T-cell (primary cell): Measurements from ENCODE around the gene ANO8. TPM values are rescaled to one million over a fixed set of nuclear protein-coding genes. Genes with fewer than 3 reads are reported as not detected.

Experiments
- ATAC-seq, 4 experiments: fragments of 200-7000 bp in 3 of 4; fragments of 150-1000 bp in 1 of 4; cut with Tn5 transposase; replicated peaks in 1 of 4; 1 replicate in 3 of 4; 2 replicates in 1 of 4; pipeline ENCODE4 v1.10.0; 2021; ENCODE audit warnings: moderate library complexity in 3 of 4, mild to moderate bottlenecking in 2 of 4, moderate number of reproducible peaks in 1 of 4
- CTCF ChIA-PET, 2 donors: fragments of 300-600 bp; sonication (Branson Sonifier 250); formaldehyde crosslinking; loops; one replicate each; lab custom pipeline; 2022; ENCODE audit warnings: antibody characterized with exemption in 2 of 2; lab: Charles Lee
- POLR2A ChIA-PET, 2 donors: fragments of 300-600 bp; sonication (Branson Sonifier 250); formaldehyde crosslinking; loops; one replicate each; lab custom pipeline; 2022; ENCODE audit warnings: antibody characterized with exemption in 2 of 2; lab: Charles Lee
- DNase-seq, 35 experiments: peaks; one replicate each; pipeline versions ENCODE4 v3.0.0 to v3.0.0-alpha.2; 2013 to 2023
- H3K27ac ChIP-seq: one replicate; pipeline ENCODE4 v1.5.1; 2013; ENCODE audit warnings: low read length
- H3K27me3 ChIP-seq, 2 experiments: replicated peaks in 1 of 2; 1 replicate in 1 of 2; 2 replicates in 1 of 2; pipeline versions ENCODE4 v1.6.1 to v1.7.0; 2013; ENCODE audit warnings: low read length in 1 of 2, mixed read lengths in 1 of 2; ENCODE audit not compliant: control insufficient read depth in 2 of 2, insufficient read depth in 2 of 2; ENCODE audit errors: extremely low read depth in 1 of 2
- H3K36me3 ChIP-seq, 2 donors: 1 replicate in 1 of 2; 2 replicates in 1 of 2; pipeline versions ENCODE4 v1.6.1 to v1.7.0; 2013; ENCODE audit warnings: low read length in 1 of 2; ENCODE audit not compliant: control insufficient read depth in 2 of 2, insufficient read depth in 1 of 2; ENCODE audit errors: extremely low read depth in 1 of 2
- H3K4me1 ChIP-seq, 2 experiments: 1 replicate in 1 of 2; 2 replicates in 1 of 2; pipeline versions ENCODE4 v1.6.1 to v1.7.0; 2013; ENCODE audit warnings: low read length in 2 of 2, mixed read lengths in 1 of 2; ENCODE audit not compliant: insufficient read depth in 2 of 2, control insufficient read depth in 1 of 2; ENCODE audit errors: extremely low read depth in 1 of 2
- H3K4me3 ChIP-seq, 2 donors: 1 replicate in 1 of 2; 2 replicates in 1 of 2; pipeline versions ENCODE4 v1.5.1 to v1.7.0; 2013; ENCODE audit warnings: mild to moderate bottlenecking in 2 of 2, low read length in 1 of 2, moderate library complexity in 1 of 2; ENCODE audit not compliant: control insufficient read depth in 1 of 2; ENCODE audit errors: extremely low read depth in 1 of 2
- H3K9me3 ChIP-seq: 2 replicates; pipeline ENCODE4 v1.7.0; 2013
- H3K27ac Mint-ChIP-seq, 2 donors: one replicate each; pipeline ENCODE4 v1.8.0; 2020 to 2021; ENCODE audit warnings: mild to moderate bottlenecking in 2 of 2, mixed read lengths in 2 of 2
- H3K27me3 Mint-ChIP-seq, 2 donors: one replicate each; pipeline ENCODE4 v1.8.0; 2021 to 2022; ENCODE audit warnings: mixed read lengths in 2 of 2
- H3K36me3 Mint-ChIP-seq: one replicate; pipeline ENCODE4 v1.8.0; 2021; ENCODE audit warnings: mixed read lengths
- H3K4me1 Mint-ChIP-seq, 3 donors: one replicate each; pipeline ENCODE4 v1.8.0; 2020 to 2022; ENCODE audit warnings: mixed read lengths in 3 of 3, mild to moderate bottlenecking in 1 of 3
- H3K4me3 Mint-ChIP-seq, 3 donors: one replicate each; pipeline ENCODE4 v1.8.0; 2020 to 2022; ENCODE audit warnings: mild to moderate bottlenecking in 3 of 3, mixed read lengths in 3 of 3, moderate library complexity in 3 of 3
- H3K9me3 Mint-ChIP-seq, 3 donors: one replicate each; pipeline ENCODE4 v1.8.0; 2020 to 2022; ENCODE audit warnings: mixed read lengths in 3 of 3
- WGBS: methylation state at CpG from one replicate; pipeline ENCODE4 v1.1.5; 2013; ENCODE audit warnings: missing lambda C conversion rate; ENCODE audit not compliant: insufficient coverage; 5-methylcytosine and 5-hydroxymethylcytosine counted together
- total RNA-seq, 35 experiments: library from RNA in 6 of 35; stranded (reverse) in 6 of 35; fragments of 120-200 nt in 1 of 35; gene quantifications; one replicate each; pipeline versions ENCODE4 v1.2.1 to v1.2.4 and lab custom pipeline; 2013 to 2026

The ANO8 gene
- total RNA-seq, 5 donors from 2014 or later (not counting 1 experiment from before 2014, with no cell fraction given) = 18.3 to 27.4 (median 24.9) TPM

DNA sequence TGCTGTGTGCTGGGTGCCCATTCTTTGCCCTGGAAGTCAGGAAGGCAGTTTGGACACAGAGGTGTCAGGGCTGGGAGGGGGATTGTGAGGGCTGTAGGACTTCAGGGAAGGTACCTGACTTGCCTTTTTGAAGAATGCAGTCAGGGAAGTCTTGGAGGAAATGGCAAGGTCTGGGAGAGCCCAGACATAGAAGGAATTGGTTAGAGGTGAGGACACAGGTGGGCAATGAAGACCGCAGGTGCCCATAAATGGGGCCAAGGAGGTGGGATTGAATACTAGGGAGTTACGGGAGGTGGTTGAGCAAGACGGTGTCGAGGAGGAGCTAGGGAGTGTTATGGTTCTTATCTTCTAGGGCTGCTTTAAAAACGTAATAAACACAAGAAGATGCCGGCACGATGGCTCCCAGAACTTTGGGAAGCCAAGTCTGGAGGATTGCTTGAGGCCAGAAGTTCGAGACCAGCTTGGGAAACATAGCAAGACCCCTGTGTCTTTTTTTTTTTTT is 26.7 kb downstream of the ANO8 start:
- Histone ChIP-seq H3K9me3 (no peaks in the 10 kb centered on the region), H3K4me3 (no peak overlapping the region), H3K4me1 (peaks cover 6 to 72% of the 10 kb centered on the region in 2 experiments), H3K27me3 (no peaks in the 10 kb centered on the region), H3K36me3 (peaks cover 0 to 12% of the 10 kb centered on the region in 2 donors), H3K27ac (no peak overlapping the region)
- DNase-seq (no peak), ATAC-seq (no peak)
- POLR2A ChIA-PET = interaction anchor here in 1 of 2 donors (1.1 kb wide), 1 partner anchor 41 kb away, joined by 6 read pairs; the partner anchor contains the start of gene BABAM1
- Mint-ChIP-seq H3K9me3 (no peaks in the 10 kb centered on the region), H3K27me3 (no peaks in the 10 kb centered on the region), H3K36me3 (peaks cover 4% of the 10 kb centered on the region), H3K4me1 (peaks cover 48 to 59% (median 57%) of the 10 kb centered on the region in 3 donors), H3K27ac (peak overlapping the region in 1 of 2 donors; percentile 36), H3K4me3 (peak overlapping the region; percentile 49 to 89 (median 80))
- 95% methylated on average over 7 of the region's 8 CpGs for WGBS
- CTCF ChIA-PET = interaction anchor here in 1 of 2 donors (0.6 to 0.8 kb wide), 2 partner anchors 41 to 96 kb away, joined by 3 read pairs; partner anchors contain the start of gene BABAM1

DNA sequence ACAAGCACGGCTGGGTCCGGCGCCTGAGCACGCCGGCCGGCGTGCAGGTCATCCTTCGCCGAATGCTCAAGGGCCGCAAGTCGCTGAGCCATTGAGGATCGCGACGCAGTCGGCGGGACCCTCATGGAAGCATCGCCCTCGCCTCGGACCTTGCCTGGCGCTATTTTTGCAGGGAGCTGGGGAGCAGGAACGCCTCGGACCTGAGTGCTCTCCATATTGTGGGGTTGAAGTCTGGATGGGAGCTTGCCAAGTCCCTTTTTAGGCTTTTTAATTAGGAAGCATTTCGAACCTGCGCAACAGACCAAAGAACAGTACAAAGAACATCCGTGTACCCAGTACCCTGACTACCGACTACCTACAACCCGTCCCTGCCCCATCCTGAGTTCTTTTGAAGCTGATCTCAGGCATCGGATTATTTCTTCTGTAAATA is 28.4 kb downstream of the ANO8 start:
- peaks cover 46 to 61% (median 55%) of the 10 kb centered on the region in 3 donors for H3K4me1 Mint-ChIP-seq
- POLR2A ChIA-PET = interaction anchor here in 1 of 2 donors (0.9 kb wide), 1 partner anchor 21 kb away, joined by 3 read pairs; no protein-coding TSS in a partner anchor
- H3K27me3 ChIP-seq = no peaks in the 10 kb centered on the region
- H3K9me3 ChIP-seq = no peaks in the 10 kb centered on the region
- H3K9me3 Mint-ChIP-seq = no peaks in the 10 kb centered on the region
- no peaks in the 10 kb centered on the region for H3K27me3 Mint-ChIP-seq
- CTCF ChIA-PET = interaction anchor here in 1 of 2 donors (0.7 kb wide), 1 partner anchor 40 kb away, joined by 4 read pairs; no protein-coding TSS in a partner anchor
- H3K4me3 Mint-ChIP-seq = peak overlapping the region; percentile 80 to 89 (median 85)
- H3K27ac Mint-ChIP-seq = peak overlapping the region; percentile 89 to 94
- DNase-seq (no peak), ATAC-seq (no peak)
- no peaks in the 10 kb centered on the region for H3K36me3 Mint-ChIP-seq
- peak overlapping the region; percentile 67 to 91 for H3K4me3 ChIP-seq
- 3% methylated on average over 24 of the region's 28 CpGs for WGBS
- peaks cover 8 to 74% of the 10 kb centered on the region in 2 experiments for H3K4me1 ChIP-seq
- H3K36me3 ChIP-seq = peaks cover 0 to 4% of the 10 kb centered on the region in 2 donors
- peak overlapping the region; percentile 59 for H3K27ac ChIP-seq

DNA sequence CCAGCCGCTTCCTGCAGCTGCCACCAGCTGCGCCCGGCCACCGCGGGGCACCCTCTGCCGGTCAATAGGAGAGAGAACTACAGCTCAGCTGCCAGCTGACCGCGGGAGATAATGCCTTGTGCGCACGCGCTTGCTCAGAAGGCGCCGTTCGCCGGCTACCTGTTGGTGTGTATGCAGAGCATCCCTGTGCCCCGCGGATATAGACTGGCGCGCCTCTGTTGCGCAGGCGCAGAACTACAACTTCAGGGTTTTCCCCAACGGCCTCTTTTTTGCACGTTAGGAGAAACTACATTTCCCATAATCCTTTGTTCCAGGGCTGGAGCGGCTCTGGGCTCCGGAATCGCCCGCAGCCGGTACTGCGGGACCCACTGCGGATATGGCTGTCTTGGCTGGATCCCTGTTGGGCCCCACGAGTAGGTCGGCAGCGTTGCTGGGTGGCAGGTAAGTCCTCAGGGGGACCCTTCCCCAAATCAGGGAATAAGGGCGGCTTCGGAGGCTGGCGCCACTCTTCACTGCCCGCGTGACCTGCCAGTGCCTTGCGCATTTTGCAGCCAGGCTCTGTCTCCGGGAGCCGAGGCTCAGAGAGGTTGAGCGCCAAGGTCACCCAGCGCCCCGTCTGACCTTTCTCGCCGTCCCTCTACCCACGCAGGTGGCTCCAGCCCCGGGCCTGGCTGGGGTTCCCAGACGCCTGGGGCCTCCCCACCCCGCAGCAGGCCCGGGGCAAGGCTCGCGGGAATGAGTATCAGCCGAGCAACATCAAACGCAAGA is 29.0 kb downstream of the ANO8 start, which contains the start of gene MRPL34:
Gene MRPL34, plus strand, starts transcription at position 356 of the 768 bp plus-strand sequence. Its CDS starts 21 bp downstream, at position 377.
- peak; percentile 61 to 66 (median 63) for ATAC-seq
- peak; percentile 88 to 97 (median 91) for DNase-seq
- Histone ChIP-seq H3K36me3 (peaks cover 0 to 2% of the 10 kb centered on the region in 2 donors), H3K27me3 (no peaks in the 10 kb centered on the region), H3K4me3 (peak within 1 kb of the TSS; percentile 67 to 91), H3K27ac (peak within 1 kb of the TSS; percentile 59), H3K9me3 (no peaks in the 10 kb centered on the region), H3K4me1 (peaks cover 4 to 68% of the 10 kb centered on the region in 2 experiments)
- peaks cover 45 to 58% (median 49%) of the 10 kb centered on the region in 3 donors for H3K4me1 Mint-ChIP-seq
- WGBS = under 1% methylated on average over 55 of the region's 55 CpGs
- H3K9me3 Mint-ChIP-seq = no peaks in the 10 kb centered on the region
- H3K27ac Mint-ChIP-seq = peak within 1 kb of the TSS; percentile 89 to 94
- peak within 1 kb of the TSS; percentile 80 to 89 (median 85) for H3K4me3 Mint-ChIP-seq
- H3K36me3 Mint-ChIP-seq = no peaks in the 10 kb centered on the region
- ChIA-PET CTCF (interaction anchor here (0.6 to 1.1 kb wide), 8 partner anchors 8 to 887 kb away, joined by 3 to 10 read pairs (median 5); partner anchors contain the start of genes ANO8 (in 1 of the 2) and MPV17L2 (in 1 of the 2)), POLR2A (interaction anchor here (0.6 to 1.1 kb wide), 3 partner anchors 21 to 39 kb away, joined by 3 to 10 read pairs (median 6); partner anchors contain the start of gene BABAM1 (in 1 of the 2))
- H3K27me3 Mint-ChIP-seq = no peaks in the 10 kb centered on the region

DNA sequence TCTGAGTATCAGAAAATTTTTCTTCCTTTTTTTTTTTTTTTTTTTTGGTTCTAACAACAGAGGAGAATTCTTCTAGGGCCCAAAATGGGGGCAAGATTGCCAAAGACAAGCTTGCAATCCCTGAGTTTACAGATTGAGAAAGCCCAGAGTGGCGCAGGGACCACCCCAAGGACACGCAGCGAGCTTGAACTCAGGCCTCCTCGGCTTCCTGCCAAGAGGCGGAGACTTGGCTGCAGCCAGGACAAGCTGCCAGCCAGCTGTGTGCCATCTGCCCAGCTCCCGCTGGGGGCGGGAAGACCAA is 29.5 kb downstream of the ANO8 start:
- Mint-ChIP-seq H3K4me3 (peak overlapping the region; percentile 80 to 89 (median 85)), H3K27ac (peak overlapping the region; percentile 89 to 94), H3K27me3 (no peaks in the 10 kb centered on the region), H3K36me3 (no peaks in the 10 kb centered on the region), H3K4me1 (peaks cover 41 to 52% (median 44%) of the 10 kb centered on the region in 3 donors), H3K9me3 (no peaks in the 10 kb centered on the region)
- ChIA-PET CTCF (interaction anchor here (0.6 to 1.1 kb wide), 9 partner anchors 8 to 888 kb away, joined by 3 to 10 read pairs (median 5); partner anchors contain the start of genes ANO8 (in 1 of the 2) and MPV17L2 (in 1 of the 2)), POLR2A (interaction anchor here (0.6 to 1.1 kb wide), 2 partner anchors 25 to 38 kb away, joined by 6 to 10 read pairs; partner anchors contain the start of gene BABAM1 (in 1 of the 2))
- no peak for DNase-seq
- no peaks in the 10 kb centered on the region for H3K27me3 ChIP-seq
- WGBS = 1% methylated on average over 7 of the region's 7 CpGs
- peaks cover 2 to 62% of the 10 kb centered on the region in 2 experiments for H3K4me1 ChIP-seq
- H3K9me3 ChIP-seq = no peaks in the 10 kb centered on the region
- ATAC-seq = no peak
- H3K27ac ChIP-seq = peak overlapping the region; percentile 59
- H3K4me3 ChIP-seq = peak overlapping the region; percentile 67 to 91
- no peaks in the 10 kb centered on the region for H3K36me3 ChIP-seq

- Mint-ChIP-seq H3K27me3 (no peaks in the 10 kb centered on the region), H3K36me3 (no peaks in the 10 kb centered on the region), H3K27ac (peak overlapping the region; percentile 89 to 94), H3K4me1 (peaks cover 37 to 51% (median 42%) of the 10 kb centered on the region in 3 donors), H3K4me3 (peak overlapping the region; percentile 80 to 89 (median 85)), H3K9me3 (no peaks in the 10 kb centered on the region)
- H3K4me1 ChIP-seq = peaks cover 2 to 57% of the 10 kb centered on the region in 2 experiments
- 100% methylated on average over 3 of the region's 12 CpGs for WGBS
- ATAC-seq = no peak
- peak overlapping the region in 1 of 2 donors; percentile 67 for H3K4me3 ChIP-seq
- H3K36me3 ChIP-seq = no peaks in the 10 kb centered on the region
- peak overlapping the region; percentile 59 for H3K27ac ChIP-seq
- H3K9me3 ChIP-seq = no peaks in the 10 kb centered on the region
- CTCF ChIA-PET = interaction anchor here (0.5 to 1.1 kb wide), 10 partner anchors 7 to 888 kb away, joined by 3 to 10 read pairs (median 4); partner anchors contain the start of genes ANO8 (in 1 of the 2) and MPV17L2 (in 1 of the 2)
- POLR2A ChIA-PET = interaction anchor here (0.6 to 1.1 kb wide), 2 partner anchors 25 to 38 kb away, joined by 6 to 10 read pairs; partner anchors contain the start of gene BABAM1 (in 1 of the 2)
- no peak for DNase-seq
- no peaks in the 10 kb centered on the region for H3K27me3 ChIP-seq
Measured at GRCh38 chr19:17304386-17305215, 30.1 kb downstream of the ANO8 start.
